HepG2 (cell line): Measurements from ENCODE around the gene SLC11A1. TPM values are rescaled to one million over a fixed set of nuclear protein-coding genes. Genes with fewer than 3 reads are reported as not detected.

Experiments used
- IKZF5 ChIP-seq: IDR thresholded peaks from 2 replicates; pipeline ENCODE4 v1.6.1; 2018; ENCODE audit warnings: missing genetic modification reagents, mild to moderate bottlenecking, missing compliant biosample characterization
- LCORL ChIP-seq, 2 experiments: fragments of 450-650 bp in 1 of 2; sonication (generic) in 1 of 2; formaldehyde crosslinking in 1 of 2; IDR thresholded peaks; 2 replicates each; pipeline versions ENCODE4 v1.5.0 to v1.6.1; 2017 to 2020; ENCODE audit warnings: antibody characterized with exemption in 1 of 2, missing genetic modification reagents in 1 of 2
- MEIS1 ChIP-seq: sonication (generic); formaldehyde crosslinking; IDR thresholded peaks from 2 replicates; pipeline ENCODE4 v1.9.0; 2021; ENCODE audit warnings: mild to moderate bottlenecking, missing genetic modification reagents, moderate library complexity, borderline replicate concordance
- NFKBIZ ChIP-seq: IDR thresholded peaks from 2 replicates; pipeline ENCODE4 v1.6.1; 2018; ENCODE audit warnings: missing genetic modification reagents, missing compliant biosample characterization
- PBX2 ChIP-seq: IDR thresholded peaks from 2 replicates; pipeline ENCODE4 v1.6.1; 2016; ENCODE audit warnings: control low read depth
- POLR2A ChIP-seq, 2 experiments: IDR thresholded peaks; 2 replicates each; pipeline ENCODE4 v1.6.1; 2011; ENCODE audit warnings: low read depth in 2 of 2, low read length in 2 of 2, mild to moderate bottlenecking in 1 of 2, moderate library complexity in 1 of 2; ENCODE audit not compliant: insufficient read depth in 1 of 2
- POLR2AphosphoS2 ChIP-seq: IDR thresholded peaks from 2 replicates; pipeline ENCODE4 v1.6.1; 2011; ENCODE audit warnings: low read depth, low read length, improper control_type of control experiment
- PPARG ChIP-seq: conservative IDR thresholded peaks from 2 replicates; pipeline ENCODE4 v1.6.1; 2016; ENCODE audit warnings: missing biosample characterization, missing genetic modification reagents
- RARA ChIP-seq: IDR thresholded peaks from 2 replicates; pipeline ENCODE4 v1.6.1; 2016; ENCODE audit warnings: missing genetic modification reagents, missing compliant biosample characterization
- THAP11 ChIP-seq: IDR thresholded peaks from 2 replicates; pipeline ENCODE4 v1.6.1; 2016; ENCODE audit warnings: missing biosample characterization, missing genetic modification reagents
- UBTF ChIP-seq: sonication (generic); formaldehyde crosslinking; IDR thresholded peaks from 2 replicates; pipeline ENCODE4 v1.4.0; 2020; ENCODE audit warnings: mild to moderate bottlenecking, missing genetic modification reagents
- ZFP91 ChIP-seq: sonication (generic); formaldehyde crosslinking; IDR thresholded peaks from 2 replicates; pipeline ENCODE4 v1.9.0; 2022; ENCODE audit warnings: missing genetic modification reagents, mild to moderate bottlenecking, borderline replicate concordance
- ZNF101 ChIP-seq: sonication (generic); formaldehyde crosslinking; IDR thresholded peaks from 2 replicates; pipeline ENCODE4 v1.4.0; 2020; ENCODE audit warnings: mild to moderate bottlenecking, low read depth, missing genetic modification reagents, borderline replicate concordance
- ZNF121 ChIP-seq: sonication (generic); formaldehyde crosslinking; IDR thresholded peaks from 2 replicates; pipeline ENCODE4 v1.5.0; 2020; ENCODE audit warnings: mild to moderate bottlenecking, missing genetic modification reagents
- ZNF292 ChIP-seq: sonication (generic); formaldehyde crosslinking; IDR thresholded peaks from 2 replicates; pipeline ENCODE4 v1.8.1; 2022; ENCODE audit warnings: mild to moderate bottlenecking, low read depth, missing genetic modification reagents, borderline replicate concordance
- ZNF549 ChIP-seq: sonication (generic); formaldehyde crosslinking; IDR thresholded peaks from 2 replicates; pipeline ENCODE4 v1.5.0; 2020; ENCODE audit warnings: missing genetic modification reagents
- ZNF660 ChIP-seq: sonication (generic); formaldehyde crosslinking; IDR thresholded peaks from 2 replicates; pipeline ENCODE4 v1.5.1; 2020; ENCODE audit warnings: mild to moderate bottlenecking, low read depth, missing genetic modification reagents, borderline replicate concordance
- ZNF687 ChIP-seq: sonication (generic); formaldehyde crosslinking; IDR thresholded peaks from 2 replicates; pipeline ENCODE4 v1.5.1; 2020; ENCODE audit warnings: mild to moderate bottlenecking, missing genetic modification reagents, moderate library complexity
- polyA plus RNA-seq, 8 experiments: library from polyadenylated mRNA; depleted of rRNA in 3 of 8; stranded (reverse) in 7 of 8; unstranded in 1 of 8; fragments of >200 nt; fragmentation: Illumina TruSeq in 4 of 8; extraction: Trizol in 4 of 8; gene quantifications; 2 replicates each; pipeline versions ENCODE4 v1.2.1 to v1.2.3, GENCODE V29; 2011 to 2016; ENCODE audit warnings: low read depth in 4 of 8, missing spikeins in 1 of 8, mixed read lengths in 1 of 8; ENCODE audit not compliant: insufficient read depth in 1 of 8
- total RNA-seq, 5 experiments: library from RNA; depleted of rRNA; stranded (reverse); fragments of >200 nt; fragmentation: Illumina TruSeq; extraction: Trizol; gene quantifications; 2 replicates each; pipeline ENCODE4 v1.2.3, GENCODE V29; 2016; ENCODE audit warnings: low read depth in 1 of 5

The SLC11A1 gene
- total and polyA plus RNA-seq, 2 of the 13 experiments (the other 11 are each of a cell fraction or from before 2014, with no cell fraction given) = 0.33 to 2.3 TPM

- TF ChIP-seq ZNF660 (CRISPR knock-in tag) (no peak), POLR2A (IDR thresholded peaks at IDR 0.05; ENCODE audit: insufficient read depth in 1 of 2, low read depth in 2 of 2, low read length in 2 of 2) (peak in 1 of 2 experiments; percentile 45; a peak in 2 of 4 replicates), ZNF121 (CRISPR knock-in tag) (no peak), MEIS1 (CRISPR knock-in tag) (peak; percentile 66; the same call in 1 of the 2 replicates), LCORL (IDR thresholded peaks at IDR 0.05) (no peak), LCORL (CRISPR knock-in tag; IDR thresholded peaks at IDR 0.05) (0 out of 2 replicates have a peak, but pooled peaks have one; percentile 41), ZNF549 (CRISPR knock-in tag) (no peak), NFKBIZ (CRISPR knock-in tag) (0 out of 2 replicates have a peak, but pooled peaks have one; percentile 24), ZNF687 (CRISPR knock-in tag) (peak; percentile 55), POLR2AphosphoS2 (no peak), ZNF101 (CRISPR knock-in tag) (no peak), THAP11 (peak; percentile 63; the same call in 1 of the 2 replicates), RARA (CRISPR knock-in tag) (peak; percentile 57; the same call in 1 of the 2 replicates), PBX2 (peak; percentile 83), IKZF5 (CRISPR knock-in tag) (peak; percentile 41; the same call in 1 of the 2 replicates), PPARG (CRISPR knock-in tag) (no peak), ZFP91 (CRISPR knock-in tag) (peak; percentile 47; the same call in 1 of the 2 replicates), UBTF (CRISPR knock-in tag) (0 out of 2 replicates have a peak, but pooled peaks have one; percentile 24), ZNF292 (CRISPR knock-in tag) (0 out of 2 replicates have a peak, but pooled peaks have one; percentile 28)
Observed at GRCh38 chr2:218354850-218355443, 27.1 kb upstream of the SLC11A1 start (continued).
